ENCODE results near the gene RABL6. TPM values are rescaled to one million over a fixed set of nuclear protein-coding genes. Genes with fewer than 3 reads are reported as not detected.
A peak's percentile ranks its signal among the peaks of the same experiment; 100 is the strongest.

Gene RABL6
- total and polyA plus RNA-seq, 3 donors from 2014 or later, result 69.1 to 103 (median 95.1) TPM

DNA sequence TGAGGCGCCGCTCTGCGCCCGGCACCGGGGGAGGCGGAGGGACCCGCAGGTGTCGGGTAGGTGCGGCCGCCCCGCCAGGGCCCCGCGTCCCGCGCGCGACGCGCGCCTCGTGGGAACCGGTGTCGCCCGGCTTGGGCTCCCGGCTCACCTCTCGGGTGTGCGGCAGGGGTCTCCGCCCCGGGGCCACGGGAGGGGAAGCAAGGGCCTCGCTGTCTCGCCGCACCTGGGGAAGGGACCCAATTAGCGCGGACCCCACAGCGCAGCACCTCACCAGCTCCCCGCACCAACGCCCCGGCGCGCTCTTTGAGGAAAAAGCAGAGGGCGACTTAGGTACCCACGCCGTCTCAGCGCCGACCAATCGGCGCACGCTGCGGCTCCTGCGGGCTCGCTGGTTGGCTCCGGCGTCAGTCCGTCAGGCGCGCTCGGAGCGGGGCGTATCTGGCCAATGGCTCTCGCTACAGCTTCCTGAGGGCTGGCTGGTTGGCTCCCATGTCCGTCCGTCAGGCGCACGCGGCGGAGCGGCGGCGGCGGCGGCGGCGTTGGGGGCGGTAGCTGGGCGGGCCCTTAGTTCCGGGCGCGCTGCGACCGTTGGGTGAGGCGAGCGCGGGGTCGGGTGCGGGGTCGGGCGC, 78.3 kb downstream of the RABL6 start, which contains the start of gene TRAF2:
Gene TRAF2 (plus strand): TSS at position 567 of the 629 bp plus-strand sequence. CDS start 12,225 bp downstream, outside the sequence.
- DNase-seq, result peak; percentile 98
- no peaks in the 10 kb centered on the region for H3K27me3 ChIP-seq
- 0 to 1% methylated on average over 1 to 54 of the region's 88 CpGs for whole genome bisulfite sequencing, 2 donors
- peak within 1 kb of the TSS; percentile 90 to 92 for H3K4me3 ChIP-seq
- peaks cover 8% of the 10 kb centered on the region for H3K4me1 ChIP-seq
- H3K36me3 ChIP-seq (ENCODE audit: low read depth, missing control alignments), result no peaks in the 10 kb centered on the region
- intact Hi-C loops (cut with DNase I; ENCODE audit: low total_unique reads), result no loop called here
- no peaks in the 10 kb centered on the region for H3K9me3 ChIP-seq
- TF ChIP-seq, protein P1, sequence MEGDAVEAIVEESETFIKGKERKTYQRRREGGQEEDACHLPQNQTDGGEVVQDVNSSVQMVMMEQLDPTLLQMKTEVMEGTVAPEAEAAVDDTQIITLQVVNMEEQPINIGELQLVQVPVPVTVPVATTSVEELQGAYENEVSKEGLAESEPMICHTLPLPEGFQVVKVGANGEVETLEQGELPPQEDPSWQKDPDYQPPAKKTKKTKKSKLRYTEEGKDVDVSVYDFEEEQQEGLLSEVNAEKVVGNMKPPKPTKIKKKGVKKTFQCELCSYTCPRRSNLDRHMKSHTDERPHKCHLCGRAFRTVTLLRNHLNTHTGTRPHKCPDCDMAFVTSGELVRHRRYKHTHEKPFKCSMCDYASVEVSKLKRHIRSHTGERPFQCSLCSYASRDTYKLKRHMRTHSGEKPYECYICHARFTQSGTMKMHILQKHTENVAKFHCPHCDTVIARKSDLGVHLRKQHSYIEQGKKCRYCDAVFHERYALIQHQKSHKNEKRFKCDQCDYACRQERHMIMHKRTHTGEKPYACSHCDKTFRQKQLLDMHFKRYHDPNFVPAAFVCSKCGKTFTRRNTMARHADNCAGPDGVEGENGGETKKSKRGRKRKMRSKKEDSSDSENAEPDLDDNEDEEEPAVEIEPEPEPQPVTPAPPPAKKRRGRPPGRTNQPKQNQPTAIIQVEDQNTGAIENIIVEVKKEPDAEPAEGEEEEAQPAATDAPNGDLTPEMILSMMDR (IDR thresholded peaks at IDR 0.05), result no peak
- no peak for TF ChIP-seq POLR2A (IDR thresholded peaks at IDR 0.05)
- H3K27ac ChIP-seq, result peak within 1 kb of the TSS; percentile 86 to 91

DNA sequence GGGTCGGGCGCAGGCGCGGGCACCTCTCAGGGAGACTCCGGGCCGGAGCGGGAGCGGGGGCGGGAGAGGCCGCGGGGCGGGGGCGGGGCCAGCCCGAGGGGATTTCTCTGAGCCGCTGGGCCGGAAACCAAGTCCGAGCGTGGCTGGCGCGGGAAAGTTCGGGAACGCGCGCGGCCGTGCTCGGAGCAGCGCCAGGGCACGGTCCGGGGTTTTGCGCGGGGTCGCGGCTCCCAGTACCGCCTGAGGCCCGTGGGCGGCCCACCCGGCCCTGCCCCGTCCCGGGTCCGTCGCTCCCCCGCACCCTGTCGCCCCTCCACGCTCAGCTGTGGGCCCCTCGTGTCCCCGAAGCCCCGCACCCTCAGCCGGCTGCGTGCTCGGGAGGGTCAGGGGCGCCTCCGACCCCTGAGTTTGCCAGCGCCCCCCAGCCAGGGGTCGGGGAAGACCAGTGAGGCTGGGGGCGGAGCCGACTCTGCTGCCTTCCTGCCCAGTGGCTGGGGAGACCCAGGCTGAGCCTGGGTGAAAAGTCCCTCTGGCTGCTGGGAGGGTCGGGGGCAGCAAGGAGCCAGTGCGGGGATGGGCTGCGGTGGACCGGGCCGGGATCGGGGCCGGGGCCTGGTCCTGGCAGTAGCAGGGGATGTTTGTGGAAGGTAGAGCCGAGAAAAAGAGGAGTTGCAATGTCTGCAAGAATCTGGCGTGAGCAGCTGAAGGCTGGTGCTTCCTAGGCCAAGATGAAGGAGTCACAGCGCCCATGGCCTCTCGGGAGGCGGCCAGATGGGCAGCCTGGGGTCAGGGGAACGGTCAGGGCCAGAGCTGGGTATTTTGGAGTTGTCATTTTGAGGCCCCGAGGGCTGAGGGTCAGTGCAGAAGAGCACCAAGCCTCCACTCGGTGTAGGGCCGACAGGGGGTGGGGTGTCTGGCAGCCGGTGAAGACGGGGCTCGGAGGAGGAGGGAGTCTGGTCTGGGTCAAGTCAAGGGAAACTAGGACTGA, 79.2 kb downstream of the RABL6 start:
- peak; percentile 28 for DNase-seq
- 0 to 2% methylated on average over 19 to 38 of the region's 76 CpGs for whole genome bisulfite sequencing, 2 donors
- intact Hi-C loops (cut with DNase I; ENCODE audit: low total_unique reads), result no loop called here

DNA sequence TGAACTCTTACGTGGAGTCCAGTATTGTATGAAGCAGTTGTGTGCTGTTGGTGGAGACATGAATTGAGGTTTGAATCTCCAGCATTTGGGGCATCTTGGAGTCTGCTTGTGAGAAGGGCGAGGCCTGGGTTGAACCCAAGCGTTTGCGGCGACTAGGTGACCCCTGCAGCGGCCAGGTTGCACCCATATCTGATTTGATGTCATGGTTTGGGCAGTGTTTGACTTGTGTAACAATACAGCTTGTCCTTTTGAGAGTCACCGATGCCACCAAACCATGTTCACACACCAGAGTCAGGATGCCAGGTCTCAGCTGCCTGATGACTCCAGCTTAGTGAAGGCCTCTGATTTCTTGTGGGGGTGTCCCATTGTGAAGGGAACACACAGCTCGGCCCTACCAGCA, 80.7 kb downstream of the RABL6 start:
- H3K27ac ChIP-seq, result no peak overlapping the region
- TF ChIP-seq POLR2A (IDR thresholded peaks at IDR 0.05), result no peak
- intact Hi-C loops (cut with DNase I; ENCODE audit: low total_unique reads), result no loop called here
- no peaks in the 10 kb centered on the region for H3K9me3 ChIP-seq
- H3K27me3 ChIP-seq, result no peaks in the 10 kb centered on the region
- H3K36me3 ChIP-seq (ENCODE audit: low read depth, missing control alignments), result no peaks in the 10 kb centered on the region
- H3K4me1 ChIP-seq, result peaks cover 8% of the 10 kb centered on the region
- H3K4me3 ChIP-seq, result no peak overlapping the region
- DNase-seq, result no peak
- 81 to 84% methylated on average over 4 to 8 of the region's 8 CpGs for WGBS, 2 donors

More for the DNA sequence above, 79.2 kb downstream of the RABL6 start:
- Histone ChIP-seq H3K27ac (peak overlapping the region; percentile 86 to 91), H3K36me3 (ENCODE audit: low read depth, missing control alignments) (no peaks in the 10 kb centered on the region), H3K4me1 (peaks cover 8% of the 10 kb centered on the region), H3K27me3 (no peaks in the 10 kb centered on the region), H3K9me3 (no peaks in the 10 kb centered on the region), H3K4me3 (peak overlapping the region; percentile 90 to 92)
- no peak for TF ChIP-seq POLR2A (IDR thresholded peaks at IDR 0.05)
- TF ChIP-seq, protein P1 (IDR thresholded peaks at IDR 0.05), result no peak

DNA sequence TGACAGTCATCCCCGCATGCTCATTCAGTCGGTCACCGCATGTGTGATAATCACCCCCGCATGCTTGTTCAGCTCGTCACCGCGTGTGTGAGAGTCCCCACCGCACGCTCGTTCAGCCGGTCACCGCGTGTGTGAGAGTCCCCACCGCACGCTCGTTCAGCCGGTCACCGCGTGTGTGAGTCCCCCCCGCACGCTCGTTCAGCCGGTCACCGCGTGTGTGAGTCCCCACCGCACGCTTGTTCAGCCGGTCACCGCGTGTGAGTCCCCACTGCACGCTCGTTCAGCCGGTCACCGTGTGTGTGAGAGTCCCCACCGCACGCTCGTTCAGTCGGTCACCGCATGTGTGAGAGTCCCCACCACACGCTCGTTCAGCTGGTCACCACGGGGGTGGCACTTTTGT, 82.1 kb downstream of the RABL6 start:
- 92 to 94% methylated on average over 42 of the region's 42 CpGs for WGBS, 2 donors

More for the DNA sequence above, 82.1 kb downstream of the RABL6 start:
- no peaks in the 10 kb centered on the region for H3K9me3 ChIP-seq
- no peaks in the 10 kb centered on the region for H3K27me3 ChIP-seq
- H3K27ac ChIP-seq, result no peak overlapping the region
- TF ChIP-seq, protein P1 (IDR thresholded peaks at IDR 0.05), result no peak
- no peak for TF ChIP-seq POLR2A (IDR thresholded peaks at IDR 0.05)
- no peaks in the 10 kb centered on the region for H3K36me3 ChIP-seq (ENCODE audit: low read depth, missing control alignments)
- intact Hi-C loops (cut with DNase I; ENCODE audit: low total_unique reads), result no loop called here
- H3K4me3 ChIP-seq, result no peak overlapping the region
- DNase-seq, result no peak
- H3K4me1 ChIP-seq, result peaks cover 8% of the 10 kb centered on the region
